HG03060 (cell line): ENCODE data around the gene USP35.
A peak's percentile ranks its signal among the peaks of the same experiment; 100 is the strongest.
"Not testable (repeated sequence)": the region's sequence is repeated elsewhere in the genome, so short reads cannot be mapped to it uniquely, and the experiment has no call there.

ENCODE experiments used
- ATAC-seq: cut with Tn5 transposase; IDR thresholded peaks from one replicate; pipeline ENCODE4 v1.9.1; 2021; ENCODE audit warnings: low read depth, moderate number of reproducible peaks; ENCODE audit not compliant: unreplicated experiment

Gene USP35

GRCh38 chr11:78212586-78213371 is 24.1 kb downstream of the USP35 start:
- no peak for ATAC-seq

GRCh38 chr11:78213526-78214330 is 25.0 kb downstream of the USP35 start:
- no peak for ATAC-seq

- no peak for ATAC-seq
Measured at GRCh38 chr11:78214331-78215194, 25.8 kb downstream of the USP35 start.

GRCh38 chr11:78216021-78216420 is 27.3 kb downstream of the USP35 start:
- ATAC-seq, result no peak

- no peak for ATAC-seq
Measured at GRCh38 chr11:78216571-78217287, 28.0 kb downstream of the USP35 start.

- ATAC-seq, result no peak
Measured at GRCh38 chr11:78217650-78218541, 29.2 kb downstream of the USP35 start.

- ATAC-seq, result no peak
Measured at GRCh38 chr11:78218707-78219492, 30.2 kb downstream of the USP35 start.

GRCh38 chr11:78219493-78220217 is 30.9 kb downstream of the USP35 start:
- ATAC-seq, result no peak

- ATAC-seq, result no peak
Measured at GRCh38 chr11:78220218-78221157, 31.8 kb downstream of the USP35 start.

- ATAC-seq, result no peak
Measured at GRCh38 chr11:78221396-78222315, 32.9 kb downstream of the USP35 start.

- not testable (repeated sequence) for ATAC-seq
Measured at GRCh38 chr11:78222726-78223125, 34.0 kb downstream of the USP35 start.

- ATAC-seq, result peak; percentile 36
Measured at GRCh38 chr11:78223320-78223954, 34.7 kb downstream of the USP35 start.

- ATAC-seq, result no peak
Measured at GRCh38 chr11:78224506-78224905, 35.8 kb downstream of the USP35 start.

GRCh38 chr11:78224906-78225420 is 36.2 kb downstream of the USP35 start:
- no peak for ATAC-seq
